GM18861 (cell line): Measurements from ENCODE around the gene THBS3.
"Not testable (repeated sequence)": the region's sequence is repeated elsewhere in the genome, so short reads cannot be mapped to it uniquely, and the experiment has no call there.

Source experiments
- ATAC-seq: cut with Tn5 transposase; IDR thresholded peaks from one replicate; pipeline ENCODE4 v1.9.1; 2021; ENCODE audit not compliant: unreplicated experiment

Gene THBS3

GRCh38 chr1:155235375-155235774 is 27.7 kb upstream of the THBS3 start:
- not testable (repeated sequence) for ATAC-seq

- ATAC-seq = not testable (repeated sequence)
Measured at GRCh38 chr1:155233502-155233901, 25.8 kb upstream of the THBS3 start.

- not testable (repeated sequence) for ATAC-seq
Measured at GRCh38 chr1:155232001-155232978, 24.6 kb upstream of the THBS3 start.

GRCh38 chr1:155231302-155231701 is 23.6 kb upstream of the THBS3 start:
- ATAC-seq = not testable (repeated sequence)

GRCh38 chr1:155228096-155228427 is 20.4 kb upstream of the THBS3 start:
- ATAC-seq = no peak

GRCh38 chr1:155227261-155228095 is 19.8 kb upstream of the THBS3 start:
- peak; percentile 84 for ATAC-seq

- ATAC-seq = no peak
Measured at GRCh38 chr1:155226910-155227260, 19.2 kb upstream of the THBS3 start.

GRCh38 chr1:155226188-155226909 is 18.7 kb upstream of the THBS3 start:
- no peak for ATAC-seq

- not testable (repeated sequence) for ATAC-seq
Measured at GRCh38 chr1:155225404-155225759, 17.7 kb upstream of the THBS3 start.

GRCh38 chr1:155223047-155223446 is 15.3 kb upstream of the THBS3 start:
- no peak for ATAC-seq

- ATAC-seq = not testable (repeated sequence)
Measured at GRCh38 chr1:155220211-155220965, 12.7 kb upstream of the THBS3 start.

- no peak for ATAC-seq
Measured at GRCh38 chr1:155219592-155220031, 11.9 kb upstream of the THBS3 start.

- ATAC-seq = no peak
Measured at GRCh38 chr1:155218854-155219591, 11.3 kb upstream of the THBS3 start.

- not testable (repeated sequence) for ATAC-seq
Measured at GRCh38 chr1:155214702-155215101, 7.0 kb upstream of the THBS3 start.

- ATAC-seq = not testable (repeated sequence)
Measured at GRCh38 chr1:155212051-155212440, 4.3 kb upstream of the THBS3 start.

- ATAC-seq = not testable (repeated sequence)
Measured at GRCh38 chr1:155211381-155212050, 3.8 kb upstream of the THBS3 start.

- no peak for ATAC-seq
Measured at GRCh38 chr1:155210314-155211104, 2.8 kb upstream of the THBS3 start.

- ATAC-seq = no peak
Measured at GRCh38 chr1:155209312-155209721, 1.6 kb upstream of the THBS3 start.
